ENCODE measurements around the gene ARPC1B.

DNA sequence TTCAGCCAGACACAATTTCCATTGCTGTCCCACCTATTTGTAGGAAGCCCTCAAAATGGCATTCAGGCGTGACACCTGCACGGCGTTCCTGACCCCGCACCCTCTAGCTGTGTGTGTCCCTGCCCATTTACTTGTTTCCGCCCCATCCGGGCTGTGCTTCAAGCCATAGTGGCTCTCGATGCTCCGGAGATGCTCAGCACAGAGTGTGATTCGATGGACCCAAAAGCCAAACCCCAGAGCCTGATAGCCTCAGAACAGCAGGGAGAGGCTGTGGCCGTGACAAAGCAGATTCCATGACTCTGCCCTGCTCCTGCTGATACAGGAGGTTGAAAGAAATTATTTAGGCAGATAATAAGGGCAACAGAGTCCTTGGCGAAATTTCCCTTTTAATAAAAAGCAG, 47.7 kb downstream of the ARPC1B start:
- TF ChIP-seq POLR2A (IDR thresholded peaks at IDR 0.05; ENCODE audit: control extremely low read depth in 1 of 2, low read depth in 2 of 2, low read length in 2 of 2) (no peak), GABPA (IDR thresholded peaks at IDR 0.05; ENCODE audit: borderline replicate concordance, insufficient read depth, low read length) (no peak), SP4 (IDR thresholded peaks at IDR 0.05; ENCODE audit: low read length) (no peak)
- TF ChIP-seq, protein P1, sequence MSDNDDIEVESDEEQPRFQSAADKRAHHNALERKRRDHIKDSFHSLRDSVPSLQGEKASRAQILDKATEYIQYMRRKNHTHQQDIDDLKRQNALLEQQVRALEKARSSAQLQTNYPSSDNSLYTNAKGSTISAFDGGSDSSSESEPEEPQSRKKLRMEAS (IDR thresholded peaks at IDR 0.05) = no peak
- TF ChIP-seq, protein P2, sequence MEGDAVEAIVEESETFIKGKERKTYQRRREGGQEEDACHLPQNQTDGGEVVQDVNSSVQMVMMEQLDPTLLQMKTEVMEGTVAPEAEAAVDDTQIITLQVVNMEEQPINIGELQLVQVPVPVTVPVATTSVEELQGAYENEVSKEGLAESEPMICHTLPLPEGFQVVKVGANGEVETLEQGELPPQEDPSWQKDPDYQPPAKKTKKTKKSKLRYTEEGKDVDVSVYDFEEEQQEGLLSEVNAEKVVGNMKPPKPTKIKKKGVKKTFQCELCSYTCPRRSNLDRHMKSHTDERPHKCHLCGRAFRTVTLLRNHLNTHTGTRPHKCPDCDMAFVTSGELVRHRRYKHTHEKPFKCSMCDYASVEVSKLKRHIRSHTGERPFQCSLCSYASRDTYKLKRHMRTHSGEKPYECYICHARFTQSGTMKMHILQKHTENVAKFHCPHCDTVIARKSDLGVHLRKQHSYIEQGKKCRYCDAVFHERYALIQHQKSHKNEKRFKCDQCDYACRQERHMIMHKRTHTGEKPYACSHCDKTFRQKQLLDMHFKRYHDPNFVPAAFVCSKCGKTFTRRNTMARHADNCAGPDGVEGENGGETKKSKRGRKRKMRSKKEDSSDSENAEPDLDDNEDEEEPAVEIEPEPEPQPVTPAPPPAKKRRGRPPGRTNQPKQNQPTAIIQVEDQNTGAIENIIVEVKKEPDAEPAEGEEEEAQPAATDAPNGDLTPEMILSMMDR (IDR thresholded peaks at IDR 0.05; ENCODE audit: control extremely low read depth in 1 of 3, insufficient read depth in 1 of 3, low read depth in 1 of 3, low read length in 3 of 3) = no peak

Measured in H1 (cell line).